Measurements from ENCODE around the gene GATA5. TPM values are rescaled to one million over a fixed set of nuclear protein-coding genes. Genes with fewer than 3 reads are reported as not detected.
"Not testable (repeated sequence)": the region's sequence is repeated elsewhere in the genome, so short reads cannot be mapped to it uniquely, and the experiment has no call there.

GATA5 gene
- total RNA-seq, 1 experiment from 2014 or later, result 0.18 TPM

- peaks cover 29% of the 10 kb centered on the region for H3K4me1 ChIP-seq (ENCODE audit: insufficient read depth, low read length)
- peak within 1 kb of the TSS; percentile 25; the same call in 1 of the 2 replicates for H2AFZ ChIP-seq (ENCODE audit: low read length)
- H3K4me3 ChIP-seq (ENCODE audit: low read length), result peak within 1 kb of the TSS; percentile 63
- DNase-seq (peak; percentile 98), ATAC-seq (peak; percentile 82)
- no peaks in the 10 kb centered on the region for H3K36me3 ChIP-seq (ENCODE audit: low read depth, low read length)
- no peaks in the 10 kb centered on the region for H3K9me2 ChIP-seq (replicated peaks; ENCODE audit: low read length)
- H3K79me2 ChIP-seq (ENCODE audit: low read length), result 0 out of 2 replicates have a peak, but pooled peaks cover 5% of the 10 kb centered on the region
- H3K4me2 ChIP-seq (ENCODE audit: low read length), result peak within 1 kb of the TSS; percentile 90
- no peaks in the 10 kb centered on the region for H3F3A ChIP-seq (ENCODE audit: low read length, unreplicated experiment)
- ChIA-PET CTCF (no interaction called here), POLR2A (ENCODE audit: unreplicated experiment) (no interaction called here)
- no peaks in the 10 kb centered on the region for H3K27me3 ChIP-seq (ENCODE audit: low read length)
- peak within 1 kb of the TSS; percentile 42 for H3K27ac ChIP-seq (ENCODE audit: low read length)
- no peaks in the 10 kb centered on the region for H4K20me1 ChIP-seq (ENCODE audit: low read length)
- peak within 1 kb of the TSS; percentile 23 for H3K9ac ChIP-seq (ENCODE audit: low read length)
- intact Hi-C loops (cut with micrococcal nuclease), result no loop called here
- no peaks in the 10 kb centered on the region for H3K9me3 ChIP-seq (ENCODE audit: low read length)
- TF ChIP-seq CTCF (conservative IDR thresholded peaks at IDR 0.05; ENCODE audit: low read depth, low read length), result no peak
- no peak for TF ChIP-seq EZH2 (IDR thresholded peaks at IDR 0.05; ENCODE audit: low read length, unreplicated experiment)
- TF ChIP-seq EZH2phosphoT487 (IDR thresholded peaks at IDR 0.05; ENCODE audit: borderline replicate concordance, low read length), result no peak
- BruUV-seq (replicated peaks), result no TSS peak
Observed at GRCh38 chr20:62427172-62428001, 48.4 kb downstream of the GATA5 start, which contains the start of gene RBBP8NL. Gene RBBP8NL (minus strand): TSS chr20:62427539. CDS start chr20:62419647, 7,892 bp downstream.

- DNase-seq (peak; percentile 71), ATAC-seq (peak; percentile 58)
- peak overlapping the region; percentile 63 for H3K4me3 ChIP-seq (ENCODE audit: low read length)
- no peaks in the 10 kb centered on the region for H3K27me3 ChIP-seq (ENCODE audit: low read length)
- intact Hi-C loops (cut with micrococcal nuclease), result no loop called here
- no peak for TF ChIP-seq EZH2 (IDR thresholded peaks at IDR 0.05; ENCODE audit: low read length, unreplicated experiment)
- TF ChIP-seq CTCF (conservative IDR thresholded peaks at IDR 0.05; ENCODE audit: low read depth, low read length), result no peak
- no peak for TF ChIP-seq EZH2phosphoT487 (IDR thresholded peaks at IDR 0.05; ENCODE audit: borderline replicate concordance, low read length)
- CTCF ChIA-PET, result no interaction called here
- H3K9me2 ChIP-seq (replicated peaks; ENCODE audit: low read length), result no peaks in the 10 kb centered on the region
- peak overlapping the region; percentile 42 for H3K27ac ChIP-seq (ENCODE audit: low read length)
- POLR2A ChIA-PET (ENCODE audit: unreplicated experiment), result no interaction called here
- peak overlapping the region; percentile 23 for H3K9ac ChIP-seq (ENCODE audit: low read length)
- no peaks in the 10 kb centered on the region for H3K9me3 ChIP-seq (ENCODE audit: low read length)
- H3K4me2 ChIP-seq (ENCODE audit: low read length), result peak overlapping the region; percentile 90
- H3F3A ChIP-seq (ENCODE audit: low read length, unreplicated experiment), result no peaks in the 10 kb centered on the region
- H3K79me2 ChIP-seq (ENCODE audit: low read length), result 0 out of 2 replicates have a peak, but pooled peaks cover 5% of the 10 kb centered on the region
- H2AFZ ChIP-seq (ENCODE audit: low read length), result peak overlapping the region; percentile 25; the same call in 1 of the 2 replicates
- peaks cover 29% of the 10 kb centered on the region for H3K4me1 ChIP-seq (ENCODE audit: insufficient read depth, low read length)
- H4K20me1 ChIP-seq (ENCODE audit: low read length), result no peaks in the 10 kb centered on the region
- H3K36me3 ChIP-seq (ENCODE audit: low read depth, low read length), result no peaks in the 10 kb centered on the region
- no TSS peak for BruUV-seq (replicated peaks)
Observed at GRCh38 chr20:62426699-62427131, 49.1 kb downstream of the GATA5 start.

- Histone ChIP-seq H3K4me2 (ENCODE audit: low read length) (peak overlapping the region; percentile 90), H3K4me1 (ENCODE audit: insufficient read depth, low read length) (peaks cover 29% of the 10 kb centered on the region), H3K4me3 (ENCODE audit: low read length) (peak overlapping the region; percentile 63; the same call in 1 of the 2 replicates)
- H3F3A ChIP-seq (ENCODE audit: low read length, unreplicated experiment); H3K27me3 ChIP-seq (ENCODE audit: low read length); H3K9ac ChIP-seq (ENCODE audit: low read length); intact Hi-C loops (cut with micrococcal nuclease); H4K20me1 ChIP-seq (ENCODE audit: low read length); H2AFZ ChIP-seq (ENCODE audit: low read length); BruUV-seq (replicated peaks); H3K79me2 ChIP-seq (ENCODE audit: low read length); H3K9me2 ChIP-seq (replicated peaks; ENCODE audit: low read length); H3K9me3 ChIP-seq (ENCODE audit: low read length); H3K36me3 ChIP-seq (ENCODE audit: low read depth, low read length); H3K27ac ChIP-seq (ENCODE audit: low read length); DNase-seq; ATAC-seq; CTCF ChIA-PET: not testable (repeated sequence)
- POLR2A ChIA-PET (ENCODE audit: unreplicated experiment), result interaction anchor here (0.6 kb wide), 1 partner anchor 370 kb away, joined by 3 read pairs; the partner anchor contains the start of gene MRGBP
Observed at GRCh38 chr20:62426059-62426348, 49.8 kb downstream of the GATA5 start.
